Measurements from ENCODE around the gene SLC47A1. TPM values are rescaled to one million over a fixed set of nuclear protein-coding genes. Genes with fewer than 3 reads are reported as not detected.

Gene SLC47A1
- total and polyA plus RNA-seq, 2 of the 8 experiments (the other 6 are each of a cell fraction or from before 2014, with no cell fraction given), result 1.5 to 3.6 TPM

GRCh38 chr17:19596869-19597268 is 63.2 kb downstream of the SLC47A1 start (continued):
- TF ChIP-seq CHD7 (IDR thresholded peaks at IDR 0.05; ENCODE audit: insufficient replicate concordance, low read length), result no peak
- TF ChIP-seq CTCF (IDR thresholded peaks at IDR 0.05; ENCODE audit: control extremely low read depth in 1 of 3, insufficient read depth in 1 of 3, low read depth in 1 of 3, low read length in 3 of 3), result no peak
- TF ChIP-seq RAD21 (IDR thresholded peaks at IDR 0.05 in 1 of 2, conservative IDR thresholded peaks at IDR 0.05 in 1 of 2; ENCODE audit: low read depth in 2 of 2, low read length in 2 of 2), result no peak
- TF ChIP-seq SP1 (IDR thresholded peaks at IDR 0.05; ENCODE audit: low read depth, low read length), result no peak
- TF ChIP-seq GABPA (IDR thresholded peaks at IDR 0.05; ENCODE audit: borderline replicate concordance, insufficient read depth, low read length), result no peak
- TF ChIP-seq RFX5 (IDR thresholded peaks at IDR 0.05; ENCODE audit: borderline replicate concordance, low read depth, low read length), result no peak
- no peak for TF ChIP-seq SAP30 (IDR thresholded peaks at IDR 0.05; ENCODE audit: insufficient read depth, insufficient replicate concordance, low read length)
- no peak for TF ChIP-seq POLR2AphosphoS5 (IDR thresholded peaks at IDR 0.05; ENCODE audit: low read depth, low read length)
- TF ChIP-seq CHD2 (IDR thresholded peaks at IDR 0.05; ENCODE audit: low read length), result no peak

All from H1 (cell line).